DMS153 treated with DMSO at 0.1 percent for 48 hours (cell line): ENCODE results near the gene LYPD3.

Experiments used
- DNase-seq: peaks from one replicate; lab custom pipeline; 2025; ENCODE audit not compliant: unreplicated experiment; lab: John Stamatoyannopoulos, UW

Gene LYPD3

GRCh38 chr19:43486412-43486811 is 21.0 kb upstream of the LYPD3 start:
- no peak for DNase-seq

GRCh38 chr19:43485951-43486350 is 20.5 kb upstream of the LYPD3 start:
- DNase-seq = no peak

DNA sequence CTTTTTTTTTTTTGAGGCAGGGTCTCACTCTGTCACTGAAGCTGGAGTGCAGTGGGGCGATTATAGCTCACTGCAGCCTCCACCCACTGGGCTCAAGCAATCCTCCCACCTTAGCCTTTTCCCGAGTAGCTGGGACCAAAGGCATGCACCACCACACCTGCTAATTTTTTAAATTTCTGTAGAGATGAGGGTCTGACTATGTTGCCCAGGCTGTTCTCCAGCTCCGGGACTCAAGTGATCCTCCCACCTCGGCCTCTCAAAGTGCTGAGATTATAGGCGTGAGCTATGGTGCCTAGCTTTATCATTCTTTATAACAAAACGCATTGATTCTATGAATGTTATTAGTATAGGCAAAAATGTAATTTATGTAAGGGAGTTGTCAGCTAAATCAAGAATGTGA is 17.9 kb upstream of the LYPD3 start:
- no peak for DNase-seq

DNA sequence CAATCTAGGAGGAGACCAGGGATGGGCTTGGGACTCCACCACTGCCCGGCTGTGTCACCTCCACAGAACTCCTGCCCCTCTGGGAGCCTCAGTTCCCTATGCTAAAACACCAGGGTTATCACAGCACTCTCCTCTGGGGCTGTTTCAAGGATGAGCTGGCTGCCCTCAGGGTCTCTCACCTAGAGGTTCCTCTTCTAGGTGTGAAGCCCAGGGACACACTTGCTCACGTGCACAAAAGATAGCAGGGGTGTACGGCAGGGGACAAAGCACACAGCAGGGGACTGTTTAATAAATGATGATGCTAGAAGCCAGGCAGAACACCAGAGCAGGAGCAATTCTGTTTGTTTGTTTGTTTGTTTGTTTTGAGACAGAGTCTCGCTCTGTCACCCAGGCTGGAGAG is 16.8 kb upstream of the LYPD3 start:
- DNase-seq = no peak

- DNase-seq = no peak
Measured at GRCh38 chr19:43481701-43482100, 16.3 kb upstream of the LYPD3 start.

GRCh38 chr19:43480574-43480973 is 15.2 kb upstream of the LYPD3 start:
- DNase-seq = no peak

DNA sequence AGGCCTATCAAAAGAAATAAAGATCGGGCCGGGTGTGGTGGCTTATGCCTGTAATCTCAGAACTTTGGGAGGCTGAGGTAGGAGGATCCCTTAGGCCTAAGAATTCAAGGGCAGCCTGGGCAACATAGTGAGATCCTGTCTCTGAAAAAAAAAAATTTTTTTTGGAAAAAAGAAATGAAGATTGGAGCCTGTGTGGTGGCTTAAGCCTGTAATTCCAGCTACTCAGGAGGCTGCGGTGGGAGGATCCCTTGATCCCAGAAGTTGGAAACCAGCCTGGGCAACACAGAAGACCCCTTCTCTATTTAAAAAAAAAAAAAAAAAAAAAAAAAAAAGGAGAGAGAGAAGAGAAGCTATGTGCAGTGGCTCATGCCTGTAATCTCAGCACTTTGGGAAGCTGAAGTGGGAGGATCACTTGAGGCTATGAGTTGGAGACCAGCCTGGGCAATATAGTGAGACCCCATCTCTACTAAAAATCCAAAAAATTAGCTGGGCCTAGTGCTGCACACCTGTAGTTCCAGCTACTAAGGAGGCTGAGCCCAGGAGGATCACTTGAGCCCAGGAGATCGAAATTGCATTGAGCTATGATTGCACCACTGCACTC is 14.7 kb upstream of the LYPD3 start:
- DNase-seq = no peak

GRCh38 chr19:43479226-43479625 is 13.8 kb upstream of the LYPD3 start:
- no peak for DNase-seq

GRCh38 chr19:43478323-43478722 is 12.9 kb upstream of the LYPD3 start:
- DNase-seq = no peak

DNA sequence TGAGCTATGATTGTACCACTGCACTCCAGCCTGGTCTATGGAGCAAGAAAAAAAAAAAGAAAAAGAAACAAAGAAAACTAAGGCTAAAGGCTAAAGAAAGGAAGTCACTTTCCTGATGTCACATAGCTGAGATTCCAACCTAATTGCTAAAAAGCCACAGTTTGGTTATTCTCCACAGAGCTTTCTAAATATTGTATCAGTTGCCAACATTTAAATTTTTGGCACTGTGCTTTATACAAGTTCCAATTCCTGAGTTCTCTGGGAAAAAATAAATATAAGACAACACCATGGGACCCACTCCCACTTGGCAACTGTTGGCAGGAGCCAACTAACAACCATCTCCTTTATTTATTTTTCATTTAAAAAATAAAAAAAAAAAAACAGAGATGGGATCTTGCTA is 11.2 kb upstream of the LYPD3 start:
- DNase-seq = no peak

DNA sequence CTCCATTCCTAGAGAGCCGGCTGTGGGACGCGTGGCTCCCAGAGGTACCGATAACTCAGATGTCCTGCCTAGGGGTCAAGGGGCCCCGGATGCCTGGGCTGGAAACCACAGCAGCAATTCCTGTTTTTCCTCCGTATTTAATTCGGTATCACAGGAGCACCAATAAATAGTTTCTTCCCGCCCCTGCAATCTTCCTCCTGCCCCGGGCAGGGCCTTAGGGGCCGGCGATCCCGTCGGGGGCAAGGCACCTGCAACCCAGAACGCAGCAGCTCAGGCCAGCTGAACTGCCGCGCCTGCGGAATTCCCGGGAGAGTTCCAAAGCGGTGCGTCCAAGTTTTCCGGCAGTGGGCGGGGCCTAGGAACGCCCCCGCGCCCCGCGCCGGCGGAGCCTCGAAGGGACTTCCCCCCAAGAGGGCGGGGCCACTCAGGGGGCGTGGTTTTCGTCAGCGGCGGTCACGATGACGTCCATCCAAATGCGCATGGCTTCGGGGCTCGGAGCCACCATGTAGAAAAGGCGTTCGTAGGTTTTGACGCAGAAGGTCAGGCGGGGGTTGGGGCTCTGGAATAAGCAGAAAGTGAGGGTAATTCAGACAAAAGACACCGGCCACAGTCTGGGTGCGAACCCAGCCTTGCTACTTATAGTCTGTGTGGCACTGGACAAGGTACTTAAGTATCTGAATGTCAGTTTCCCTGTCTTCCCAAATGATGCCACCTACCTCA is 9.7 kb upstream of the LYPD3 start:
- peak; percentile 82 for DNase-seq

GRCh38 chr19:43474487-43474886 is 9.1 kb upstream of the LYPD3 start:
- DNase-seq = no peak

- DNase-seq = no peak
Measured at GRCh38 chr19:43471091-43471490, 5.7 kb upstream of the LYPD3 start.

DNA sequence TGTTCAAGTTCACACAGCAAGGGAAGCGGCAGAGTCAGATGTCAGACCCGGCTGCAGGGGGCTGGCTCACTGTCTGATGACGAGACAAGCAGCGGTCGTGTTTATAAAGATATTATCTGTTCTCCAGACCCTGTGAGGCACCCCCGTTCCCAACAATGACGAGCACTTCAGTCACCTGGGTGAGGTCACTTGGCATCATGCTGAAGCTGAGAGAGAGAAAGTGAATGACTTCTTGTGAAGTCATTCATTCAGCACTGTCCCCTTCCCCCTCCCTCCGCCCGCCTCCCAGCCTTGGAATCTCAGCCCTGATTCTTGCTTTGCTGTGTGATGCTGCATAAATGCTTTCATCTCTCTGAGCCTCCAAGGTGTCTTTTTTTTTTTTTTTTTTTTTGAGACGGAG is 4.9 kb upstream of the LYPD3 start:
- DNase-seq = no peak

GRCh38 chr19:43469160-43469480 is 3.7 kb upstream of the LYPD3 start:
- DNase-seq = no peak

DNA sequence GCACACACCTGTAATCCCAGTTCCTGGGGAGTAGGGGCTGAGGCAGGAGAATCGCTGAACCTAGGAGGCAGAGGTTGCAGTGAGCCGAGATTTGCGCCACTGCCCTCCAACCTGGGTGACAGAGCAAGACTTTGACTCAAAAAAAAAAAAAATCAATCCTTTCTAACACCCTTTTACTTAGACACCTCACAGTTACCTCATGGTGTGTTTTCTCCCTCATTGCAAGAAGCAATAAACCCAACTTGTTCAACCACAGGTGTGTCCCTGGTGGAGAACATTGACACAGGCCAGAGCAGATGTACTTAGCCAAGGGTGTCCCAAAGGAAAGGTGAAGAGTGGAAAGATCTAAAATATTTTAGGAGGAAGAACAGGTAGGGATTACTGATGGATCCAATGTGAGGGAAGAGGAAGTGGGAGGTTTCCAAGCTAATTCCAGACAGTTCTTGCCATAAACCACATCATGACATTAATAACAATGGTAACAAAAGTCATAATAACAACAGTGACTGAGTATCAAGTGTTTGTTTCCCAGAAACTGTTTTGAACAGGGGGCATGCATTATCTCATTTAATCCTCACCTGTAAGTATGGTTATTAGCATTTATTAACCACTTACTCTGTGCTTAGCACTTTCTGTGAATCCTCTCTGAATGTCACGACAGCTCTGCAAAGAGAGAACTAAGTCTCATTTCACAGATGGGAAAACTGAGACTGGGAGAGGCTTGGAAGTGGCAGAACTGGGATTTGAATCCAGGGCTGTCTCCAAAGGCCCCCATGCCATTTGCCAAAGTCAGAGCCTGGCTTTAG is 3.1 kb upstream of the LYPD3 start:
- no peak for DNase-seq

GRCh38 chr19:43467730-43468129 is 2.3 kb upstream of the LYPD3 start:
- no peak for DNase-seq

GRCh38 chr19:43467276-43467675 is 1.9 kb upstream of the LYPD3 start:
- DNase-seq = no peak

DNA sequence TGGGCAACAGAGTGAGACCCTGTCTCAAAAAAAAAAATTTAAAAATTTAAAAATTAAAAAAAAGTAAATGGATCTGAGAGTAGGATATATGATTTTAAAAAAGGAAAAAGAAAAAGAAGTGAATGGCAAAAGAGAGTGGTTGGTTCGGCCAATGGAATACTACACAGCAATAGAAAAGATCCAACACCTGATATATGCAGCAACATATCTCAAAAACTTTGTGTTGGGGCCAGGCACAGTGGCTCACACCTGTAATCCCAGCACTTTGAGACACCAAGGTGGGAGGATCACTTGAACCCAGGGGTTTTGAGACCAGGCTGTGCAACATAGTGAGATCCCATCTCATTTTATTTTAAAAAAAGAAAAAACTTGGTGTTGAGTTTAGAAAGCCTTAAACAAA is 1.4 kb upstream of the LYPD3 start:
- no peak for DNase-seq

GRCh38 chr19:43464134-43464775 is 1.2 kb downstream of the LYPD3 start:
- DNase-seq = no peak

- DNase-seq = peak; percentile 91
Measured at GRCh38 chr19:43463381-43464133, 1.9 kb downstream of the LYPD3 start.
